Measurements from ENCODE around the gene GPSM1. TPM values are rescaled to one million over a fixed set of nuclear protein-coding genes. Genes with fewer than 3 reads are reported as not detected.

The GPSM1 gene
- polyA plus RNA-seq, 2 donors: 1.7 to 4.5 TPM

- H3K9me3 ChIP-seq (ENCODE audit: control insufficient read depth in 2 of 2, insufficient read depth in 1 of 2, low read depth in 1 of 2, low read length in 1 of 2): peaks cover 0 to 3% of the 10 kb centered on the region in 2 donors
- H3K27ac ChIP-seq (ENCODE audit: low read depth in 2 of 2, low read length in 1 of 2): no peak overlapping the region
- no peak overlapping the region for H3K4me3 ChIP-seq (ENCODE audit: low read depth in 1 of 2, low read length in 2 of 2)
- no peaks in the 10 kb centered on the region for H3K27me3 ChIP-seq (ENCODE audit: control insufficient read depth in 1 of 2, insufficient read depth in 2 of 2, low read length in 2 of 2)
- H3K4me1 ChIP-seq (ENCODE audit: control insufficient read depth in 2 of 2, insufficient read depth in 2 of 2, low read length in 1 of 2): no peaks in the 10 kb centered on the region
- no peaks in the 10 kb centered on the region for H3K36me3 ChIP-seq (ENCODE audit: control insufficient read depth in 2 of 2, insufficient read depth in 2 of 2, low read length in 1 of 2)
- WGBS, 2 donors: 12 to 17% methylated on average over 31 of the region's 32 CpGs
Observed at GRCh38 chr9:136283291-136284235, 43.8 kb upstream of the GPSM1 start.

- 69 to 70% methylated on average over 22 of the region's 22 CpGs for WGBS, 2 donors
- Histone ChIP-seq H3K4me1 (ENCODE audit: control insufficient read depth in 2 of 2, insufficient read depth in 2 of 2, low read length in 1 of 2) (no peaks in the 10 kb centered on the region), H3K36me3 (ENCODE audit: control insufficient read depth in 2 of 2, insufficient read depth in 2 of 2, low read length in 1 of 2) (no peaks in the 10 kb centered on the region), H3K27ac (ENCODE audit: low read depth in 2 of 2, low read length in 1 of 2) (no peak overlapping the region), H3K27me3 (ENCODE audit: control insufficient read depth in 1 of 2, insufficient read depth in 2 of 2, low read length in 2 of 2) (no peaks in the 10 kb centered on the region), H3K9me3 (ENCODE audit: control insufficient read depth in 2 of 2, insufficient read depth in 1 of 2, low read depth in 1 of 2, low read length in 1 of 2) (peaks cover 0 to 3% of the 10 kb centered on the region in 2 donors), H3K4me3 (ENCODE audit: low read depth in 1 of 2, low read length in 2 of 2) (no peak overlapping the region)
Observed at GRCh38 chr9:136284311-136284710, 43.0 kb upstream of the GPSM1 start.

DNA sequence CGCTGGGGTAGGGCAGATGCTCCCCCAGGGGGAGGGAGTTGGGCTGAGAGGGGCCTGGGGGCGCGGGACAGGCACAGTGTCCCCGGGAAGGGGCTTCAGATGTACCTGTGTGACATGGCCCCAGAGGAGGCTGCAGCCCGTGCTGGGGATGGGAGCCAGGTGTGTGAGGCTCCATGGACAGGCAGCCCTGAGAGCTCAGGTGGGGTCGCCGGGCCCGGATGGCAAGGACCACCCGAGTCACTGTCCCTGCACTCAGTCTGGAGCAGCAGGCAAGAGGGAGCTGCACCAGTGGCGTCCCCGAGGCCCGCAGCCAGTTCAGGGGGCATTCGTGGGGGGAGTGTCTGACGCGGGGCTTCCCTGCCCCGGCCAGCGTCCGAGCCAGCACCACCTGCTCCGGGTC lies 42.4 kb upstream of the GPSM1 start:
- Histone ChIP-seq H3K27ac (ENCODE audit: low read depth in 2 of 2, low read length in 1 of 2) (no peak overlapping the region), H3K4me3 (ENCODE audit: low read depth in 1 of 2, low read length in 2 of 2) (no peak overlapping the region), H3K27me3 (ENCODE audit: control insufficient read depth in 1 of 2, insufficient read depth in 2 of 2, low read length in 2 of 2) (no peaks in the 10 kb centered on the region), H3K36me3 (ENCODE audit: control insufficient read depth in 2 of 2, insufficient read depth in 2 of 2, low read length in 1 of 2) (no peaks in the 10 kb centered on the region), H3K4me1 (ENCODE audit: control insufficient read depth in 2 of 2, insufficient read depth in 2 of 2, low read length in 1 of 2) (peaks cover 0 to 3% of the 10 kb centered on the region in 2 donors), H3K9me3 (ENCODE audit: control insufficient read depth in 2 of 2, insufficient read depth in 1 of 2, low read depth in 1 of 2, low read length in 1 of 2) (peaks cover 0 to 3% of the 10 kb centered on the region in 2 donors)
- WGBS, 2 donors: 87 to 89% methylated on average over 18 to 19 of the region's 19 CpGs

GRCh38 chr9:136285501-136286358 lies 41.6 kb upstream of the GPSM1 start:
- no peak overlapping the region for H3K27ac ChIP-seq (ENCODE audit: low read depth in 2 of 2, low read length in 1 of 2)
- H3K9me3 ChIP-seq (ENCODE audit: control insufficient read depth in 2 of 2, insufficient read depth in 1 of 2, low read depth in 1 of 2, low read length in 1 of 2): peaks cover 0 to 3% of the 10 kb centered on the region in 2 donors
- WGBS, 2 donors: 72 to 82% methylated on average over 26 to 28 of the region's 28 CpGs
- peaks cover 0 to 3% of the 10 kb centered on the region in 2 donors for H3K4me1 ChIP-seq (ENCODE audit: control insufficient read depth in 2 of 2, insufficient read depth in 2 of 2, low read length in 1 of 2)
- no peaks in the 10 kb centered on the region for H3K36me3 ChIP-seq (ENCODE audit: control insufficient read depth in 2 of 2, insufficient read depth in 2 of 2, low read length in 1 of 2)
- H3K4me3 ChIP-seq (ENCODE audit: low read depth in 1 of 2, low read length in 2 of 2): no peak overlapping the region
- H3K27me3 ChIP-seq (ENCODE audit: control insufficient read depth in 1 of 2, insufficient read depth in 2 of 2, low read length in 2 of 2): no peaks in the 10 kb centered on the region

DNA sequence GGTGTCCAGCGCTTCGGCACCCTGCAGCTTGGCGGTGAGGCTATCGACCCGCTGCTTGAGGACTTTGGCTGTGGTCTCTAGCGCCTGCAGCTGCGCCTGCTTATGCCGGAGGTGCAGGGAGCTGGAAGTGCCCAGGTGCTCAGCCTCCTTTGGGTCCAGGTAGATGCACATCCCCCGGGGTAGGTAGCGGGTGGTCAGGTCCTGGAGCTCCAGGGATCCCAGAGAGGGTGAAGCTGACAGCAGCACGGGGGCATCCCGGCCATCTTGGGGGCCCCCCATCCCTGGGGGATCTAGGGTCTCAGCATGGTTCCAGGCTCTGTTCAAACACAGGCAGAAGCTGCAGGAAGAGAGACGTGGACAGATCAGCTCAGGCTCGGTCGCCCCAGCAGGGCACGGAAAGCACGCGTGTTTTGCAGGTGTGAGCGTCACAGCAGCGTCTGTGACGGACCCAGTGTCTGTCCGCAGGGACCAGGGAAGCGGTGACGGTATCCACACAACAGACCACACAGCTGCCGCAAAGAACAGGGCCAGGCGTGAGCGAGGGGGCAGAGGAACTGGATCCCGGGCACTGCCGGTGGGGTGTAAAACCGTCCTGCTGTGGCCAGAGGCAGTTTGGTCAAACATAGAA lies 40.9 kb upstream of the GPSM1 start:
- no peak overlapping the region for H3K4me3 ChIP-seq (ENCODE audit: low read depth in 1 of 2, low read length in 2 of 2)
- WGBS, 2 donors: 82 to 86% methylated on average over 30 of the region's 30 CpGs
- no peaks in the 10 kb centered on the region for H3K36me3 ChIP-seq (ENCODE audit: control insufficient read depth in 2 of 2, insufficient read depth in 2 of 2, low read length in 1 of 2)
- H3K4me1 ChIP-seq (ENCODE audit: control insufficient read depth in 2 of 2, insufficient read depth in 2 of 2, low read length in 1 of 2): peaks cover 0 to 3% of the 10 kb centered on the region in 2 donors
- H3K9me3 ChIP-seq (ENCODE audit: control insufficient read depth in 2 of 2, insufficient read depth in 1 of 2, low read depth in 1 of 2, low read length in 1 of 2): peaks cover 0 to 3% of the 10 kb centered on the region in 2 donors
- no peak overlapping the region for H3K27ac ChIP-seq (ENCODE audit: low read depth in 2 of 2, low read length in 1 of 2)
- peaks cover 0 to 5% of the 10 kb centered on the region in 2 donors for H3K27me3 ChIP-seq (ENCODE audit: control insufficient read depth in 1 of 2, insufficient read depth in 2 of 2, low read length in 2 of 2)

GRCh38 chr9:136286987-136287379 lies 40.4 kb upstream of the GPSM1 start:
- Histone ChIP-seq H3K27me3 (ENCODE audit: control insufficient read depth in 1 of 2, insufficient read depth in 2 of 2, low read length in 2 of 2) (peaks cover 0 to 8% of the 10 kb centered on the region in 2 donors), H3K27ac (ENCODE audit: low read depth in 2 of 2, low read length in 1 of 2) (no peak overlapping the region), H3K4me1 (ENCODE audit: control insufficient read depth in 2 of 2, insufficient read depth in 2 of 2, low read length in 1 of 2) (peaks cover 0 to 3% of the 10 kb centered on the region in 2 donors), H3K4me3 (ENCODE audit: low read depth in 1 of 2, low read length in 2 of 2) (no peak overlapping the region), H3K36me3 (ENCODE audit: control insufficient read depth in 2 of 2, insufficient read depth in 2 of 2, low read length in 1 of 2) (no peaks in the 10 kb centered on the region), H3K9me3 (ENCODE audit: control insufficient read depth in 2 of 2, insufficient read depth in 1 of 2, low read depth in 1 of 2, low read length in 1 of 2) (peaks cover 0 to 3% of the 10 kb centered on the region in 2 donors)
- WGBS, 2 donors: 85 to 89% methylated on average over 13 of the region's 13 CpGs

GRCh38 chr9:136287960-136288753 lies 39.2 kb upstream of the GPSM1 start:
- Histone ChIP-seq H3K4me3 (ENCODE audit: low read depth in 1 of 2, low read length in 2 of 2) (no peak overlapping the region), H3K27me3 (ENCODE audit: control insufficient read depth in 1 of 2, insufficient read depth in 2 of 2, low read length in 2 of 2) (peaks cover 0 to 8% of the 10 kb centered on the region in 2 donors)
- WGBS, 2 donors: 46 to 57% methylated on average over 21 of the region's 21 CpGs

GRCh38 chr9:136289651-136290507 lies 37.5 kb upstream of the GPSM1 start:
- H3K27ac ChIP-seq (ENCODE audit: low read depth in 2 of 2, low read length in 1 of 2): no peak overlapping the region
- H3K4me1 ChIP-seq (ENCODE audit: control insufficient read depth in 2 of 2, insufficient read depth in 2 of 2, low read length in 1 of 2): peaks cover 0 to 7% of the 10 kb centered on the region in 2 donors
- no peaks in the 10 kb centered on the region for H3K36me3 ChIP-seq (ENCODE audit: control insufficient read depth in 2 of 2, insufficient read depth in 2 of 2, low read length in 1 of 2)
- no peak overlapping the region for H3K4me3 ChIP-seq (ENCODE audit: low read depth in 1 of 2, low read length in 2 of 2)
- peaks cover 0 to 9% of the 10 kb centered on the region in 2 donors for H3K9me3 ChIP-seq (ENCODE audit: control insufficient read depth in 2 of 2, insufficient read depth in 1 of 2, low read depth in 1 of 2, low read length in 1 of 2)
- 86 to 87% methylated on average over 30 of the region's 30 CpGs for WGBS, 2 donors
- H3K27me3 ChIP-seq (ENCODE audit: control insufficient read depth in 1 of 2, insufficient read depth in 2 of 2, low read length in 2 of 2): peaks cover 0 to 8% of the 10 kb centered on the region in 2 donors

More at GRCh38 chr9:136287960-136288753, 39.2 kb upstream of the GPSM1 start:
- Histone ChIP-seq H3K36me3 (ENCODE audit: control insufficient read depth in 2 of 2, insufficient read depth in 2 of 2, low read length in 1 of 2) (no peaks in the 10 kb centered on the region), H3K4me1 (ENCODE audit: control insufficient read depth in 2 of 2, insufficient read depth in 2 of 2, low read length in 1 of 2) (peaks cover 0 to 7% of the 10 kb centered on the region in 2 donors), H3K27ac (ENCODE audit: low read depth in 2 of 2, low read length in 1 of 2) (no peak overlapping the region), H3K9me3 (ENCODE audit: control insufficient read depth in 2 of 2, insufficient read depth in 1 of 2, low read depth in 1 of 2, low read length in 1 of 2) (peaks cover 0 to 3% of the 10 kb centered on the region in 2 donors)
